ENCODE measurements around the gene INSYN1.
"Not testable (repeated sequence)": the region's sequence is repeated elsewhere in the genome, so short reads cannot be mapped to it uniquely, and the experiment has no call there.

The INSYN1 gene

GRCh38 chr15:73710321-73710720, 42.8 kb downstream of the INSYN1 start:
- no peak for DNase-seq

GRCh38 chr15:73709686-73710085, 43.5 kb downstream of the INSYN1 start:
- DNase-seq: no peak

- DNase-seq: no peak
Observed at GRCh38 chr15:73709241-73709640, 43.9 kb downstream of the INSYN1 start.

- no peak for DNase-seq
Observed at GRCh38 chr15:73708691-73709090, 44.5 kb downstream of the INSYN1 start.

- peak in 5 of 6 experiments; percentile 11 to 52 (median 17) for DNase-seq
Observed at GRCh38 chr15:73704869-73705645, 48.1 kb downstream of the INSYN1 start.

GRCh38 chr15:73704142-73704868, 48.8 kb downstream of the INSYN1 start:
- not testable (repeated sequence) for DNase-seq

GRCh38 chr15:73703601-73704000, 49.5 kb downstream of the INSYN1 start:
- not testable (repeated sequence) for DNase-seq

- DNase-seq: not testable (repeated sequence)
Observed at GRCh38 chr15:73702311-73703239, 50.6 kb downstream of the INSYN1 start.

- peak; percentile 39 to 76 (median 62) for DNase-seq
Observed at GRCh38 chr15:73700041-73700842, 52.9 kb downstream of the INSYN1 start.

GRCh38 chr15:73699249-73700040, 53.7 kb downstream of the INSYN1 start:
- no peak for DNase-seq

- DNase-seq: peak; percentile 24 to 64 (median 42)
Observed at GRCh38 chr15:73697033-73697467, 56.1 kb downstream of the INSYN1 start.

GRCh38 chr15:73696641-73697001, 56.5 kb downstream of the INSYN1 start:
- DNase-seq: no peak

- DNase-seq: no peak
Observed at GRCh38 chr15:73695773-73696640, 57.1 kb downstream of the INSYN1 start.

GRCh38 chr15:73694419-73694818, 58.7 kb downstream of the INSYN1 start:
- no peak for DNase-seq

GRCh38 chr15:73691396-73691795, 61.8 kb downstream of the INSYN1 start:
- no peak for DNase-seq

GRCh38 chr15:73688455-73688854, 64.7 kb downstream of the INSYN1 start:
- DNase-seq: no peak

- no peak for DNase-seq
Observed at GRCh38 chr15:73687351-73687750, 65.8 kb downstream of the INSYN1 start.

GRCh38 chr15:73686781-73687256, 66.3 kb downstream of the INSYN1 start:
- DNase-seq: no peak

GRCh38 chr15:73685981-73686380, 67.2 kb downstream of the INSYN1 start:
- no peak for DNase-seq
